ENCODE measurements around the gene C2orf81.

Gene C2orf81

DNA sequence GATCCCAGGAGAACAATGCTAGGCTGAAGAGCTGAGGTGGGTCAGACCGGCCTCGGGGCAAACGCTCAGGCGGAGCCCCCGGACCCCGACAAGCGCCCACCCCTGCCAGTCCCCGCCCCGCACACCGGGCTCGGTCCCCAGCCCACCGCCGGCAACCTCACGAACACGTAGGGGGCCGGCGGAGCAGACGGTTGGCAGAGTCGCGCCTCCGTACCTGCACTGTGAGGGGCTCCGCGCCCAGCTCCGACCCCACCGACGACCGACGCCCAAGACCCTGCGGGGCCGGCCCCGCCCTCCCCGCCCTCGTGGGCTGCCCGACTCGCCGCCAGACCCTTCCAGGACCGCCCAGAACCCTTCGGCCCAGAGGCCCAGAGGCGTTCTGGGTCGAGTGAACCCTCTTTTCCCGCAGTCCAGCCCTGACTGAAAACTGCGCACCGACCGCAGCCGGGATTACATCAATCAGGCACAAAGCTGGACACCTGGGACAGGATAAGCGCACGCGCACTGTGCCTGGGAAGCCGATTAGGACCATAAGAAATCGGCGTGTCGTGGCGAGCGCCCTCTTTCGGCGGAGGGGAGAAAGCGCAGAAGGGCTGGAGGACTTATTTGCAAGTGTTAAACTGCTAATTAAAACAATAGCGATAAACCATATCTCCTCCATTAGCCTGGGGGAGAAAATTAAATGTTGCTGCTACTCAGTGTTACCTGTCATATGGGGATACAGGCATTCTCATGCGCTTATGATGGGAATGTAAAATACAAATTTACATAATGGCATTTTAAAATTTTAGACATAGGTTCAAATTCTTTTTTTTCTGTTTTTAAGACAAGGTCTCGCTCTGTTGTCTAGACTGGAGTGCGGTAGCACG is 29.6 kb downstream of the C2orf81 start:
- Histone ChIP-seq H3K27ac (peak overlapping the region; percentile 84), H3K9me3 (no peaks in the 10 kb centered on the region), H3K4me3 (ENCODE audit: low read depth in 1 of 2, low read length in 1 of 2) (peak overlapping the region; percentile 82 to 93), H3K27me3 (peaks cover 6% of the 10 kb centered on the region), H3K36me3 (no peaks in the 10 kb centered on the region), H3K4me1 (ENCODE audit: control insufficient read depth in 1 of 2, insufficient read depth in 1 of 2, low read depth in 1 of 2, low read length in 1 of 2) (peaks cover 13 to 19% of the 10 kb centered on the region in 2 experiments)
- TF ChIP-seq, protein P1, sequence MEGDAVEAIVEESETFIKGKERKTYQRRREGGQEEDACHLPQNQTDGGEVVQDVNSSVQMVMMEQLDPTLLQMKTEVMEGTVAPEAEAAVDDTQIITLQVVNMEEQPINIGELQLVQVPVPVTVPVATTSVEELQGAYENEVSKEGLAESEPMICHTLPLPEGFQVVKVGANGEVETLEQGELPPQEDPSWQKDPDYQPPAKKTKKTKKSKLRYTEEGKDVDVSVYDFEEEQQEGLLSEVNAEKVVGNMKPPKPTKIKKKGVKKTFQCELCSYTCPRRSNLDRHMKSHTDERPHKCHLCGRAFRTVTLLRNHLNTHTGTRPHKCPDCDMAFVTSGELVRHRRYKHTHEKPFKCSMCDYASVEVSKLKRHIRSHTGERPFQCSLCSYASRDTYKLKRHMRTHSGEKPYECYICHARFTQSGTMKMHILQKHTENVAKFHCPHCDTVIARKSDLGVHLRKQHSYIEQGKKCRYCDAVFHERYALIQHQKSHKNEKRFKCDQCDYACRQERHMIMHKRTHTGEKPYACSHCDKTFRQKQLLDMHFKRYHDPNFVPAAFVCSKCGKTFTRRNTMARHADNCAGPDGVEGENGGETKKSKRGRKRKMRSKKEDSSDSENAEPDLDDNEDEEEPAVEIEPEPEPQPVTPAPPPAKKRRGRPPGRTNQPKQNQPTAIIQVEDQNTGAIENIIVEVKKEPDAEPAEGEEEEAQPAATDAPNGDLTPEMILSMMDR (IDR thresholded peaks at IDR 0.05), result peak; percentile 97

DNA sequence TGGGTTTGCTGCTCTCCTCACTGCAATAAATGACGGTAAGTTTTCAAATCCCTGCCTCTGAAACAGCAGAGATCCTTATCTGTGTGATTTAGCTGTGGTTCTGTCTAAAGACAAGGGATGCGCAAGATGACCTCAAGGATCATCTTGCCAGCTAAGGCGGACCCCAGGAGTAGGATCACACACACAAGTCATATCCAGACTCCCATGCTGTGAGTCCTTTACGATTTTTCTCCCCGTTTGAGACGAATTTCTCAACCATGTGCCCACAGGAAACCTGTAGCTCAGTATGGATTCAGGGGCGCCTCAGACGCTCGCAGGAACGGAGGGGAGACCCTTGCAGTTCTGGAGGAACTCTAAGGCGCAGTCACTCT is 30.2 kb downstream of the C2orf81 start:
- peaks cover 13 to 19% of the 10 kb centered on the region in 2 experiments for H3K4me1 ChIP-seq (ENCODE audit: control insufficient read depth in 1 of 2, insufficient read depth in 1 of 2, low read depth in 1 of 2, low read length in 1 of 2)
- peak overlapping the region; percentile 82 to 93 for H3K4me3 ChIP-seq (ENCODE audit: low read depth in 1 of 2, low read length in 1 of 2)
- peaks cover 6% of the 10 kb centered on the region for H3K27me3 ChIP-seq
- H3K9me3 ChIP-seq, result no peaks in the 10 kb centered on the region
- no peaks in the 10 kb centered on the region for H3K36me3 ChIP-seq
- TF ChIP-seq, protein P1 (IDR thresholded peaks at IDR 0.05), result no peak
- H3K27ac ChIP-seq, result peak overlapping the region; percentile 84

DNA sequence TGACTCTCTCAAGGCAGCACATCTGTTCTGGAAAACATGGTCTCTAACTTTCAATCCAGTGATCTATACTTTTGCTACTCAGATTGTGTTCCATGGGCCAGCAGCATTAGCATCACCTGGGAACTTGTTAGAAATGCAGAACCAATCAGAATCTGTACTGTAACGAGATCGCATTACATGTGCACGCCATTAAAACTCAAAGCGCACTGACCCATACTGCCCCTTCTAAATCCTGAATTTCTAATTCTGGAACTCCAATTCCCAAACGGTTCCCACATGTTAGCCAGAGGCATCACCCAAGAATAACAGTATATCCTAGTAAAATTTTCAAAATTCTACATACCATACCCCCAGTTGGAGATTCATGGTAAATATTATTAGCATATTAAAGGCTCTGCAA is 30.8 kb downstream of the C2orf81 start:
- Histone ChIP-seq H3K36me3 (peaks cover under 1% of the 10 kb centered on the region), H3K27ac (no peak overlapping the region), H3K4me1 (ENCODE audit: control insufficient read depth in 1 of 2, insufficient read depth in 1 of 2, low read depth in 1 of 2, low read length in 1 of 2) (peaks cover 13 to 19% of the 10 kb centered on the region in 2 experiments), H3K4me3 (ENCODE audit: low read depth in 1 of 2, low read length in 1 of 2) (peak overlapping the region; percentile 82 to 93), H3K27me3 (peaks cover 6% of the 10 kb centered on the region), H3K9me3 (no peaks in the 10 kb centered on the region)
- TF ChIP-seq, protein P1 (IDR thresholded peaks at IDR 0.05), result no peak

DNA sequence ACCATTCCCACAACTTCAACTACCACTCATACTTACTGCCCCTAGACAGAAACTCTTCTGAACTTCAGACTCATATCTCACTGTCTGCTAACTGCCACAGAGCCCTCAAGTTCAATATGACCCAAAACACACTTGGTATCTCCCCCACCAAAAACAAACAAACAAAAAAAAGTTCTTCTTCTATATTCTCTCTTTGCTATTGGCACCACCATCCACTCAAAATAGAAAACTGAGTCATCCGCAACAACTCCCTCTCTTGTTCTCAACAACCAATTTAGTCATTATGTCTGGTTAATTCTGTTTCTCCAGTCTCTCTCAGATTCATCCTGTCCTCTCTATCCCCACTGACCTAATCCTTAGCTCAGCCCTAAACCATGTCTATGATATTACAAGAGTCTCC is 34.1 kb downstream of the C2orf81 start:
- Histone ChIP-seq H3K36me3 (peaks cover 10% of the 10 kb centered on the region), H3K27me3 (no peaks in the 10 kb centered on the region), H3K27ac (no peak overlapping the region), H3K4me3 (ENCODE audit: low read depth in 1 of 2, low read length in 1 of 2) (no peak overlapping the region), H3K9me3 (no peaks in the 10 kb centered on the region), H3K4me1 (ENCODE audit: control insufficient read depth in 1 of 2, insufficient read depth in 1 of 2, low read depth in 1 of 2, low read length in 1 of 2) (peaks cover 19 to 21% of the 10 kb centered on the region in 2 experiments)
- TF ChIP-seq, protein P1 (IDR thresholded peaks at IDR 0.05), result no peak

DNA sequence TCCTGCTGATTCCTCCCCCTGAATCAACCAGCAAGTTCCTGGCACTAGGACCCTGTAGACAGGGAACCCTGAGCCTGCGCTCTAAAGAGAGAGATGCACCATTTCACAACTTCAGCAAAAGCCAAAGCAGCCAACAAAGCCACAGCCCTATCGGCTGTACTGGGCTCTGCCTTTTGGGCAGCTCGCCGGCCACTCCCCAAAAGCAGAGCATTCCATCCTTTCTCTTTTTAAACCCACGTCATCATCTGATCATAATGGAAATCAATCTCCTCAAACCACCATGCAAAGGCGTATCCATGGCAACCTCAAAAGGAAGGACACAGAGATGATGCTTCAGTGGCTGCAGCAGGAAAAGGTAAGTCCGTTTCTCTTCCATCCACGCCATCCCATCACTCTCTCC is 36.0 kb downstream of the C2orf81 start:
- no peak overlapping the region for H3K27ac ChIP-seq

More for the DNA sequence above, 36.0 kb downstream of the C2orf81 start:
- no peaks in the 10 kb centered on the region for H3K9me3 ChIP-seq
- H3K27me3 ChIP-seq, result no peaks in the 10 kb centered on the region
- no peak overlapping the region for H3K4me3 ChIP-seq (ENCODE audit: low read depth in 1 of 2, low read length in 1 of 2)
- TF ChIP-seq, protein P1 (IDR thresholded peaks at IDR 0.05), result no peak
- H3K4me1 ChIP-seq (ENCODE audit: control insufficient read depth in 1 of 2, insufficient read depth in 1 of 2, low read depth in 1 of 2, low read length in 1 of 2), result peaks cover 10 to 18% of the 10 kb centered on the region in 2 experiments
- peaks cover 10% of the 10 kb centered on the region for H3K36me3 ChIP-seq

Measured in neutrophil (primary cell).